GM12801 (cell line): ENCODE results near the gene AMIGO3.

Experiments used
- CTCF ChIP-seq: IDR thresholded peaks from one replicate; pipeline ENCODE4 v1.5.1; 2011; ENCODE audit warnings: control low read depth; ENCODE audit not compliant: insufficient read length; ENCODE audit errors: extremely low read depth

The AMIGO3 gene

GRCh38 chr3:49712631-49713317, 6.7 kb downstream of the AMIGO3 start:
- no peak for TF ChIP-seq CTCF

- TF ChIP-seq CTCF, result no peak
Measured at GRCh38 chr3:49712166-49712565, 7.3 kb downstream of the AMIGO3 start.

GRCh38 chr3:49711489-49711888, 8.0 kb downstream of the AMIGO3 start:
- no peak for TF ChIP-seq CTCF

GRCh38 chr3:49709852-49710251, 9.6 kb downstream of the AMIGO3 start:
- TF ChIP-seq CTCF, result no peak

GRCh38 chr3:49707113-49707480, 12.4 kb downstream of the AMIGO3 start:
- no peak for TF ChIP-seq CTCF

GRCh38 chr3:49706456-49707112, 12.9 kb downstream of the AMIGO3 start:
- no peak for TF ChIP-seq CTCF

GRCh38 chr3:49705390-49705960, 14.0 kb downstream of the AMIGO3 start:
- no peak for TF ChIP-seq CTCF
